GM21576 (cell line): Measurements from ENCODE around the gene HHIP.

ENCODE experiments used
- ATAC-seq: cut with Tn5 transposase; IDR thresholded peaks from one replicate; pipeline ENCODE4 v1.9.1; 2021; ENCODE audit warnings: mild to moderate bottlenecking, moderate library complexity; ENCODE audit not compliant: unreplicated experiment

HHIP gene

GRCh38 chr4:144655491-144655890 lies 9.5 kb downstream of the HHIP start:
- ATAC-seq: no peak

DNA sequence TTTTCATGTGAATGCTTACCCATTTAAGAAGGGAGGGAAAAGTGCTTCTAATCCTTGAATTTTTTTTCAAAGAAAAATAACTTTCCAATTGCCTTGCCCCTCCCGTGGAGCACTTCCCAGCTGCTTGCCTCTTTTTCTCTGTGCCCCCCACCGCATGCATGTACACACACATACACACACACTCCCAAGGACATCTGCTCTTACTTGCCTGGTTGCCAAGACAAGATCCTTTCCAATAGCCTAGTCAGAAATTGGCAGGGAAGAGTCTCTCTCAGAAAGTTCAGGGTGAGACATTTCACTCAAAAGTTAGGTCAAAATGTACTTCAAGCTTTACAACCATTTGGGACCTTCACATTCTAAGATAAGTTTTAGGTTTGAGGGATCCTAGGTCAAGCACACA lies 10.9 kb downstream of the HHIP start:
- ATAC-seq: no peak

- ATAC-seq: no peak
Observed at GRCh38 chr4:144658015-144658567, 12.1 kb downstream of the HHIP start.

- ATAC-seq: no peak
Observed at GRCh38 chr4:144658903-144659302, 12.9 kb downstream of the HHIP start.

DNA sequence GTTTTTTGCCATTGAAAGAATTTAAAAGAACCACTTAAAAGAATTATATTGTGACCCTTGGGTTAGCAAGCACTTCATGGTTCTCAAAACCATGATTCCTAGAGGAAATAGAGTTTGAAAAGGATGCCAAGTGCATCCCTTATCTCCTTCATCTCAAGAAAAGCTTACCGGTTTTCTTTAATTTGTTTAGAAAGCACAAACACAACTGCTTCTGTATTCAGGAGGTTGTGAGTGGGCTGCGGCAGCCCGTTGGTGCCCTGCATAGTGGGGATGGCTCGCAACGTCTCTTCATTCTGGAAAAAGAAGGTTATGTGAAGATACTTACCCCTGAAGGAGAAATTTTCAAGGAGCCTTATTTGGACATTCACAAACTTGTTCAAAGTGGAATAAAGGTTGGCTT lies 13.5 kb downstream of the HHIP start:
- ATAC-seq: no peak

GRCh38 chr4:144663834-144664475 lies 18.0 kb downstream of the HHIP start:
- no peak for ATAC-seq

DNA sequence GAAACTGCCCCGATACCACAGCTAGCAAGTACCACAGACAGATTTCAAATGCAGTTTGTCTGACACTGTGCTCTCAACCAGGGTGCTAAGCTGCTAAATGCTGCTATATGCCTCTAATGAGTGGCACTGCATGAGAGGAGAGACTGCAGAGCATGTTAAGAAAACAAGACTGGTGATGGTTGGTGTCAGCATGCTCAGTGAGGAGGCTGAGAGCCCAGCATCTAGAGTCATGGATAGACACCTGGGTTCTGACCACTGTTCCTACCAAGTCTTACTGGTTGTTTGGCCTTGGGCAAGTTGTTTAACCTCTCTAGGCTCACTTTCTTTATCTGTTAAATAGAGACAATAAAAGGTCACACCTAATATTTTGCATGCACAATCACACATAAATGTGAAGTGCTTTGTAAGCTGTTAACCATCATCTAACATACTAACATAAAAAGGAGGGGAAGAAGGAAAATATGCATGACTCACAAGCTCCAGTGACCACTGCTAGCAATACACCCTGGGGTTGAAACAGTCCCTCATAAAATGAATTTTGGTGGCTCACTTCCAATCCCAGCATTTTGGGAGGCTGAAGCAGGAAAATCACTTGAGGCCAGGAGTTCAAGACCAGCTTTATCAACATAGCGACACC lies 20.7 kb downstream of the HHIP start:
- ATAC-seq: no peak

- ATAC-seq: no peak
Observed at GRCh38 chr4:144667500-144667899, 21.5 kb downstream of the HHIP start.

GRCh38 chr4:144670776-144671175 lies 24.8 kb downstream of the HHIP start:
- ATAC-seq: no peak

GRCh38 chr4:144674711-144675110 lies 28.8 kb downstream of the HHIP start:
- ATAC-seq: no peak

DNA sequence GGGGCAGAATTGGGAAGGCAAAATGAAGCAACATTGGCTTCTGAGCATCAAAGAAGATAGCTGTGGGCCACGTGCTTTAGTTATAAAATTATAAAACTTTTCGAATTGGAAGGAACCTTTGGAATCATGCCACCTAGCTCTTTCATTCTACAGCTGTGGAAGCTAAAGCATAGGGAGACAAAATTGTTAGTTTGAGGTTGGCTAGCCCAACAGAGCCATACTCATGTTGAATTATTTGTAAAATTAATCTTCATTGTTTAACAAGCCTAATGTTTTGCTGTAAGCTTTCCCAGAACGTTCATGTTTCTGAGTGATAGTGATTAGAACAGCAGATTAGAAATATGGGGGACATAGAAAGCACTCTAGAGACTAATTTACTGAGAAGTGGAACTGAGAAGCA lies 35.9 kb downstream of the HHIP start:
- ATAC-seq: no peak

- no peak for ATAC-seq
Observed at GRCh38 chr4:144683516-144683915, 37.6 kb downstream of the HHIP start.

- no peak for ATAC-seq
Observed at GRCh38 chr4:144685911-144686310, 40.0 kb downstream of the HHIP start.

DNA sequence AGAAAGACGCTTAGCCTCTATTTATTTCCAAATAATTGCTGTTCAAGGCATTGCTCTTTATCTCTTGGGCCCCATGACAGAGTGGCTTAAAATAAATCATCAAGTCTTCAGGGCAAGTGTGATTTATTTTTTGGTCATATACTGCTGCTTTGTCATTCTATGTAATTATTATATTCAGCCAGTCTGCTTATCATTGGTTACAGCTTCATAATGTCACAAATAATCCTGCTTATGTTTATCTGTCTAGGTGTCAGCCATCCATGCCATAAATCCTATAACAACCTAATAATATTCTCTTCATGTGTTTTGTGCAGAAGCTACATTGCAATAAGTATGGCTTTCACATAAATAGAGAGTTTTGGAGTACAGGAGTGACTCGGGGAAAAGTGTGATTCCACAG lies 41.0 kb downstream of the HHIP start:
- no peak for ATAC-seq

- ATAC-seq: no peak
Observed at GRCh38 chr4:144687466-144687865, 41.5 kb downstream of the HHIP start.

GRCh38 chr4:144688035-144688569 lies 42.1 kb downstream of the HHIP start:
- ATAC-seq: no peak

- ATAC-seq: no peak
Observed at GRCh38 chr4:144689125-144689524, 43.2 kb downstream of the HHIP start.

DNA sequence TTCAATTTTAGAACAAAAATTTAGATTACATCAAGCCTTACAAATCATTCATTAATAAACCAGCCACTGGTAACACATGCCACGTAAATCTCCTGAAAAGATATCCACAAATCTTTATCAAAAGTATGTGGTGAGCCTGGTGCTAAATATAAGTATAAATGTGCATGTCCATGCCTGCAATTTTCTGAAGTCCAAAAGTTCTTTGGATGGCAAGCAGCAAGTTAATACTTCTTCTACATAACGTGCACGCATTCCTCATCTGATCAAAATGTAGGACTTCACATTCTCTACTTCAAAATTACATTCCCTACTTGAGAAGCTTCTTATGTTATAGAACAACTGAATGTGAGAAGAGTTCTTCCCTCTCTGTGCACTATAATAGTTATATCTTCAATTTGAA lies 49.8 kb downstream of the HHIP start:
- ATAC-seq: no peak

GRCh38 chr4:144696376-144696775 lies 50.4 kb downstream of the HHIP start:
- ATAC-seq: no peak

DNA sequence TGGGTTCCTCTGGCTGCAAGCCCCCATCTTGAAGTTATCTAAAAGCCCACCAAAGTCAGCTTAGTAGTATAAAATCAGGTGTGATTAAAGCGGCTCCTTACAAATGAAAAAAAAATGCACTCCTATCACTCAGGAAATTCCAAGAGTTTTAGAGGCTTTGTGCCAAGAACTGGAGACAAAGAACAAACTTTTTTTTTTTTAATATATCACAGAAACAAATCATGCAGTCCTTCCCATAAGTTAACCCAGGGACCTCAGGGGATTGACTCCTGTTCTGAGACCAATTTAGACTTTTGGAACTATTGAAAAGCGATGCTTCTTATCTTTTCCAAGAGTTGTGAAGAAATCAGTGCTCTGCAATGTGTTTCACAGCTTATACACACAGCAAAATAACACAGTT lies 53.6 kb downstream of the HHIP start:
- no peak for ATAC-seq

DNA sequence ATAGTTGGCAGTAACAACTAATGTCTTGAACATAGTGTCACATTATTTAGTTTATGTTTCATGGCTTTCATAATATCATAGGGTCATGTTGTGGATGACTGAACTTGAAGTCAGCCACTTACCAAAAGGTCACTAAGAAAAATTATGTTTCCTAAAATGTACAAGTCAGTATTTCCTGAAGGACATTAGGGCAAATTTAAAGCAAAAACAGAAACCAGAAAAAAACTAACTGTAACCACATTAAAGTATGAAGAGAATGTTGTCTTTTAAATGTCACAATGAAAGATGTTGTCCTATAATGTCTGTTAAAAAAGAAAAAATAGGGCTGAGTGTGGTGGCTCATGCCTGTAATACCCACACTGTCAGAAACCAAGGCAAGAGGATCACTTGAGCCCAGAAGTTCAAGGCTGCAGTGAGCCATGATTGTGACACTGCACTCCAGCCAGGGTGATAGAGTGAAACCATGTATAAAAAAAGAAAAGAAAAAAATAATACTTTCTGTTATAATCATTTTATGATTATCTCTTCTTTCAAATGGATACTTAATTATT lies 55.8 kb downstream of the HHIP start:
- no peak for ATAC-seq

DNA sequence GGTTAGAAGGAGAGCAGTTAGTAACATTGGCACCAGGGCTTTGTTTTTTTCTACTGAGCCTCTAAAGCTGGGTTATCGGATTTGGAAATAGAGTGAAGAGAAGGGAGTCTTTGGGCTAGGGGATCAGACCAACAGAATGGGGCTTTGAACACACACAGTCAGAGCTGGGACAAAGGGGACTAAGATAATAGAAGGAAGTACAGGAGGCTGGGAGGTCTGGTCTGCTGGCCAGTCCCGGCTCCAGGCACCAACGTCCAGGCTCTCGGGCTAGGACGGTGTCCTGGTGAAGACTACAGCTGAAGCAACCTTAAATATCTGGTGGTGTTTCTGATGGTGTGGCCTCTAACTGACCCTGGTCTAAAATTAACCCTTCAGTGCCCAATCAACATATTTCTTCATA lies 57.5 kb downstream of the HHIP start:
- ATAC-seq: no peak
